DND-41 (cell line): ENCODE data around the gene BBLN.

Experiments used
- ATAC-seq: fragments of 200-7000 bp; cut with Tn5 transposase; 3 replicates; pipeline ENCODE4 v1.9.1; 2021; ENCODE audit warnings: low read depth; ENCODE audit not compliant: insufficient read depth
- DNase-seq: peaks from one replicate; pipeline ENCODE4 v3.0.0-alpha.2; 2020
- H2AFZ ChIP-seq: 2 replicates; pipeline ENCODE4 v1.6.0; 2012; ENCODE audit warnings: low read depth, low read length
- H3K27ac ChIP-seq: 2 replicates; pipeline ENCODE4 v1.5.1; 2012; ENCODE audit warnings: low read length, inconsistent platforms
- H3K27me3 ChIP-seq: fragments of 200-600 bp; sonication (generic); 2 replicates; pipeline ENCODE4 v1.6.0; 2012; ENCODE audit warnings: low read length, mild to moderate bottlenecking, inconsistent platforms; ENCODE audit not compliant: insufficient read depth, poor library complexity
- H3K36me3 ChIP-seq: 2 replicates; pipeline ENCODE4 v1.5.1; 2012; ENCODE audit warnings: low read length, inconsistent platforms; ENCODE audit not compliant: insufficient read depth
- H3K4me1 ChIP-seq: 2 replicates; pipeline ENCODE4 v1.5.1; 2012; ENCODE audit warnings: mild to moderate bottlenecking, low read length; ENCODE audit not compliant: insufficient read depth
- H3K4me2 ChIP-seq: 2 replicates; pipeline ENCODE4 v1.6.0; 2012; ENCODE audit warnings: mild to moderate bottlenecking, moderate library complexity, low read length, inconsistent platforms; ENCODE audit not compliant: insufficient read depth
- H3K4me3 ChIP-seq, 2 experiments: fragments of 200-600 bp in 1 of 2; shearing (Covaris generic) in 1 of 2; 2 replicates each; pipeline ENCODE4 v1.5.1; 2012 to 2016; ENCODE audit warnings: inconsistent platforms in 2 of 2, low read length in 2 of 2, mild to moderate bottlenecking in 2 of 2, low read depth in 1 of 2, moderate library complexity in 1 of 2
- H3K79me2 ChIP-seq: 2 replicates; pipeline ENCODE4 v1.6.0; 2012; ENCODE audit warnings: low read length, inconsistent platforms; ENCODE audit not compliant: insufficient read depth
- H3K9ac ChIP-seq: 2 replicates; pipeline ENCODE4 v1.6.0; 2012; ENCODE audit warnings: low read depth, mild to moderate bottlenecking, inconsistent platforms, low read length, moderate library complexity
- H3K9me3 ChIP-seq: 2 replicates; pipeline ENCODE4 v1.5.1; 2012; ENCODE audit warnings: low read length, moderate library complexity, mild to moderate bottlenecking, inconsistent platforms; ENCODE audit not compliant: insufficient read depth, severe bottlenecking
- H4K20me1 ChIP-seq: 2 replicates; pipeline ENCODE4 v1.6.0; 2012; ENCODE audit warnings: low read length; ENCODE audit not compliant: insufficient read depth
- EZH2 ChIP-seq: IDR thresholded peaks from 3 replicates; pipeline ENCODE4 v1.6.1; 2012; ENCODE audit warnings: borderline replicate concordance, low read depth, mild to moderate bottlenecking, moderate library complexity, low read length, inconsistent platforms; ENCODE audit not compliant: severe bottlenecking
- TF ChIP-seq, protein P1 (sequence below): IDR thresholded peaks from 2 replicates; pipeline ENCODE4 v1.5.1; 2012; ENCODE audit warnings: borderline replicate concordance, low read length, moderate library complexity, mild to moderate bottlenecking; ENCODE audit not compliant: poor library complexity, severe bottlenecking; ENCODE audit errors: extremely low read depth

The BBLN gene

DNA sequence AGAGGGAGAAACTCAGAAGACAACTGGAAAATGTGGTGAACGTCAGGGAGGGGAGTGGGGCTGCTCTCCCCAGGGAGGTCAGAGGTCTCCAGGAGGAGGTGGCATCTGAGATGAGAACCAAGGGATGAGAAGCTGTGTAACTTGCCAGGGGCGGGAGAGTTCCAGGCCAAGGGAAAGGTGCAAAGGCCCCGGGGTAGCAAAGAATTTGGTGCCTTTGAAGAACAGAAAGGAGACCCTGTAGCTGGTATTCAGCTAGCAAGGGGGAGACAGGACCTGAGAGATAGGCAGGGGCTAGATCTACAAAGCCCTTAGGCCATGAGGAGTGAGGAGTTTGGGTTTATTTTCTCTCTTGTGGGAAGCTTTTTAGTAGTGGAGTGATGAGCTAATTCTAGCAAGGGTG is 46.4 kb downstream of the BBLN start:
- H3K27ac ChIP-seq, result no peak overlapping the region
- H3K4me1 ChIP-seq, result peaks cover 24% of the 10 kb centered on the region
- no peaks in the 10 kb centered on the region for H3K9me3 ChIP-seq
- no peaks in the 10 kb centered on the region for H3K36me3 ChIP-seq
- H2AFZ ChIP-seq, result no peak overlapping the region
- peaks cover 4% of the 10 kb centered on the region for H3K27me3 ChIP-seq
- no peaks in the 10 kb centered on the region for H3K79me2 ChIP-seq
- no peak overlapping the region for H3K4me2 ChIP-seq
- no peak for DNase-seq
- no peak overlapping the region for H3K4me3 ChIP-seq
- no peak overlapping the region for H3K9ac ChIP-seq
- no peaks in the 10 kb centered on the region; the same call in 1 of the 2 replicates for H4K20me1 ChIP-seq
- no peak for ATAC-seq
- TF ChIP-seq, protein P1, sequence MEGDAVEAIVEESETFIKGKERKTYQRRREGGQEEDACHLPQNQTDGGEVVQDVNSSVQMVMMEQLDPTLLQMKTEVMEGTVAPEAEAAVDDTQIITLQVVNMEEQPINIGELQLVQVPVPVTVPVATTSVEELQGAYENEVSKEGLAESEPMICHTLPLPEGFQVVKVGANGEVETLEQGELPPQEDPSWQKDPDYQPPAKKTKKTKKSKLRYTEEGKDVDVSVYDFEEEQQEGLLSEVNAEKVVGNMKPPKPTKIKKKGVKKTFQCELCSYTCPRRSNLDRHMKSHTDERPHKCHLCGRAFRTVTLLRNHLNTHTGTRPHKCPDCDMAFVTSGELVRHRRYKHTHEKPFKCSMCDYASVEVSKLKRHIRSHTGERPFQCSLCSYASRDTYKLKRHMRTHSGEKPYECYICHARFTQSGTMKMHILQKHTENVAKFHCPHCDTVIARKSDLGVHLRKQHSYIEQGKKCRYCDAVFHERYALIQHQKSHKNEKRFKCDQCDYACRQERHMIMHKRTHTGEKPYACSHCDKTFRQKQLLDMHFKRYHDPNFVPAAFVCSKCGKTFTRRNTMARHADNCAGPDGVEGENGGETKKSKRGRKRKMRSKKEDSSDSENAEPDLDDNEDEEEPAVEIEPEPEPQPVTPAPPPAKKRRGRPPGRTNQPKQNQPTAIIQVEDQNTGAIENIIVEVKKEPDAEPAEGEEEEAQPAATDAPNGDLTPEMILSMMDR, result no peak
- TF ChIP-seq EZH2, result no peak

DNA sequence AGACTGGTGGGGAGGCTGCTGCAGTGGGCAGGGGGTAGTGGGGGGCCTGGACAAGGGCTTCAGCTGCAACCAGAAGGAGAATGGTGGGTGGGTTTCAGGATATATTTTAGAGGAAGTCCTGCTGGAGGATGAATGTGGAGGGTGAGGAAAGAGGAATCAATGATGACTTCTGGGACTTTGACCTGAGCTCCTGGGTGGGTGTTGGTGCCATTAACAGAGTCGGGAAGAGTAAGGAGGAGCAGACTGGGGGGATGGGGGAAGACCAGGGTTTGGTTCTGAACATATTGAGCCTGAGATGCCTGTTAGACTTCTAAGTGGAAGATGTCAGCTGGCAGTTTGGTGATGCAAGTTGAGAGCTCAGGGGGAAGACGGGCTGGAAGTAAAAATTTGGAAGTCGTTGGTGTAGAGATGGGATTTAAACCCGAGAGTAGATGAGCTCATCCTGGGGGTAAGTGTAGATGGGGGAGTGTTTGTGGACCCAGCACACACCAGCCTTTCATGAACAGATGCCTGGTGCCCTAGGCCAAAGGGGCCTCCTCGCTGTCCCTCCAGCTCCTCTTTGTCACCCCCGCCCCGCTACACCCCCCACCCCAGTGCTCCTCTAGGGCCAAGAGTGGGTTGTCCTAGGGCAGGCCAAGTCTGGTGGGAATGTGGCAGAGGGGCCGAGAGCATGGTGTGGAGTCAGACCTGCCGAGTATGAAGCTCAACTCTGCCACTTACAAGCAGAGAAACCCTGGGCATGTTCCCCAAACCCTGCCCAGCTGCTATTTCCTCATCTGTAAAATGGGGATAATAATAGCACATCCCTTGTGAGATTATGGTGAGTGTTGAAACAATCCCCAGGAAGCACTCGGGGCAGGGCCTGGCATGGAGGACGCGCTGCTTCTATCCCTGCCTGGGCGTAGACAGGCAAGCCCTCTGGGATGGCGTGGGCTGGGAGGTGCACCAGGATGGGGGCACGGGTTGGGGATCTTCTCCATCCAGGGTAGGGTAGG is 47.1 kb downstream of the BBLN start:
- Histone ChIP-seq H3K9ac (no peak overlapping the region), H2AFZ (no peak overlapping the region), H3K27ac (no peak overlapping the region), H3K9me3 (no peaks in the 10 kb centered on the region), H3K27me3 (peaks cover 4% of the 10 kb centered on the region), H3K79me2 (no peaks in the 10 kb centered on the region), H3K4me3 (no peak overlapping the region), H3K4me2 (no peak overlapping the region), H3K4me1 (peaks cover 22% of the 10 kb centered on the region), H3K36me3 (no peaks in the 10 kb centered on the region), H4K20me1 (no peaks in the 10 kb centered on the region; the same call in 1 of the 2 replicates)
- no peak for TF ChIP-seq EZH2
- TF ChIP-seq, protein P1, result no peak
- DNase-seq (no peak), ATAC-seq (no peak)

DNA sequence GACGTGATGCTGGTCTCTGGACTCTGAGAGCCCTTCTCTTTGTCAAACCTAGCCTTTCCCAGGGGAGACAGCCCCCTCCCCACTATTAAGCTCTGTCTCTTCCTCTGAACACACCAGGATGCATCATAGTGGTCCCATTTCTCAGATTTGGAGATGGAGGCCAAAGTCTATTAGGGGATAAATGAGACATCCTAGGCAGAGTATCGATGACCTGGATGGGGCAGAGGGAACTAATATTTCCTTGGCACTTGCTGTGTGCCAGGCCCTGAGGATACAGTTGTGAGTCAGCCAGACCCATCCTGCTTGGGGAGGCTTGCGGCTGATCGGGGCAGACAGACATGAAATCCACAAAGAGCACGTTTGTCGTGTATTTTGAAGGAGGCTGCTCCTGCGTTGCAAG is 48.3 kb downstream of the BBLN start:
- peaks cover 13% of the 10 kb centered on the region for H3K4me1 ChIP-seq
- H3K79me2 ChIP-seq, result no peaks in the 10 kb centered on the region
- H4K20me1 ChIP-seq, result no peaks in the 10 kb centered on the region; the same call in 1 of the 2 replicates
- no peak for TF ChIP-seq EZH2
- TF ChIP-seq, protein P1, result no peak
- H3K27ac ChIP-seq, result no peak overlapping the region
- H2AFZ ChIP-seq, result no peak overlapping the region
- no peak overlapping the region for H3K4me3 ChIP-seq
- H3K36me3 ChIP-seq, result no peaks in the 10 kb centered on the region
- peaks cover 4% of the 10 kb centered on the region for H3K27me3 ChIP-seq
- H3K9me3 ChIP-seq, result no peaks in the 10 kb centered on the region
- DNase-seq (no peak), ATAC-seq (no peak)
- H3K4me2 ChIP-seq, result no peak overlapping the region
- no peak overlapping the region for H3K9ac ChIP-seq
